GM18505 (cell line): Measurements from ENCODE around the gene LCE2B.

Experiments used
- ATAC-seq: cut with Tn5 transposase; IDR thresholded peaks from one replicate; pipeline ENCODE4 v1.9.1; 2021; ENCODE audit not compliant: unreplicated experiment
- POLR2A ChIP-seq: IDR thresholded peaks from 4 replicates; pipeline ENCODE4 v1.6.1; 2011; ENCODE audit warnings: borderline replicate concordance; ENCODE audit not compliant: insufficient read depth, insufficient read length; ENCODE audit errors: extremely low read depth

The LCE2B gene

DNA sequence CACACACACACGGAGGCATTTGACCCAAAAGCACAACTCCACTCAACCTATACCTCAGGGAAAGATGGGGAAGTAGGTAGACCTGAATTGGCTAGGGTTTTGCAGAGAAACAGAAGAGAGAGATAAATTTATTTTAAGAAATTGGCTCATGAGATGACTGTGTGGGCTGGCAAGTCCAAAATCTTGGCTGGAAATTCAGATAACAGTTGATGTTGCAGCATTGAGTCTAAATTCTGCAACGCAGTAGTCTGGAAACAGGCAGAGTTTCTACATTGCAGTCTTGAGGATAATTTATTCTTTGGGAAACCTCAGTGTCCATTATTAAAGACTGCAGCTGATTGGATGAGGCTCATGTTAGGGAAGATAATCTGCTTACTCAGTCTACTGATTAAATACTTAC is 4.3 kb upstream of the LCE2B start:
- no peak for TF ChIP-seq POLR2A

DNA sequence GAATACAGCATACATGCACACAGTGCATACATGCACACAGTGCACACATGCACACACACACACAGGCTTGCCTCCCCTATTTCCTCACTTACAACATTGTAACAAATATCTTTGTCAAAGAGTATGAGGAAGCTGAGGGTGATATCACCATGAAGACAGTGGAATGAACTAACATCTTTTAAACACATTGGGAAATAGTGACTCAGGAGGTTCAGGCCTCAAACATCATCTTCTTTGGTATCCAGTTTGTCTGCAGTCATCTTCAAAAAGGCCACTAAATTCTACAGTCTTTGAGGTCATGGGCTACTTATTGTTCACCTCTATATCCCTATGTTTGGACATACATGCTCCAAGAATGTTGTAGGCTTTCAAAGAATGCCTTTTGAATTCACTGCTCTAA is 2.1 kb upstream of the LCE2B start:
- ATAC-seq: no peak
- no peak for TF ChIP-seq POLR2A

More for the DNA sequence above, 4.3 kb upstream of the LCE2B start:
- no peak for ATAC-seq

DNA sequence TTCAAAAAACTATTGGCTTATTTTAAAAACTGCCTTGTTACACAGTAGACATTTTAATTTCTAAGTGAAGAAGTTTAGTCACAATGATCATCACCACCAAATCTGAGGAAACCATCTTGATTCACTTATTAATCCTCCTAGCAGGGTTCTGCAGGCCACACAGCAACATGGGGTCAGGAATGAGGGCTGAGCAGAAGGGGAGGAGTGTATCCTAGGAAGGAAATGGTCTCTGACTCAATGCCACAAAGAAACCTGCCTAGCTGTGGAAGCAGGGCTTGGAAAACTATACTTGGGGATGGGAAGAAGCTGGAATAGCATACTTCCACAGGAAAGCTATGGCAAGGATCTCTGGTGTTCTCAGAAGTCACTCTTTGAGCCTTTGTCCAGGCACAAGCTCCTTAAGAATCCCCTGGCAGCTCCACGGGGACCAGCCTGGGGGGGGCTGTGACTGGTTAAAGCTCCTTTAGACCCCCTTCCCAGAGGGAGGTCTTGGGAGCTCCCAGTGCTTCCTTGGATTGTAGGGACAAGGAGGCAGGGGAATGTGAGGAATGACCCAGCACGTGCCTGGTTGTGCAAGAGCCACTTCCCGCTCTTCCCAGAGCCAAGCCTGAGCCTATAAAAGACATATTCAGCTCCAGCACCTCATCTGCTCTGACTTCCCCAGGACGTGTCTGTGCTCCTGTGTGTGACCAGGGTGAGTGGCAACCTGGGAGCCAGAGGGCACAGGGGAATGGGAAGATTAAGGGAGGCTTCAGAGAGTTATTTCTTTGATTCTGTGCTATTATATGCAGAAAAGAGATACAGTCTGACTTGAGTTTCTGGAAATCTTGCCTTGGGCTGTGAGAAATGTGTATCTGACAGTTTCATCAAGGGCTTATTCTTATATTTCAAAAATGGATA is 12.0 kb downstream of the LCE2B start, which contains the start of gene LCE2A:
Gene LCE2A (plus strand): TSS at position 645 of the 900 bp plus-strand sequence. CDS start 557 bp downstream, outside the sequence.
- ATAC-seq: no peak
- no peak for TF ChIP-seq POLR2A

DNA sequence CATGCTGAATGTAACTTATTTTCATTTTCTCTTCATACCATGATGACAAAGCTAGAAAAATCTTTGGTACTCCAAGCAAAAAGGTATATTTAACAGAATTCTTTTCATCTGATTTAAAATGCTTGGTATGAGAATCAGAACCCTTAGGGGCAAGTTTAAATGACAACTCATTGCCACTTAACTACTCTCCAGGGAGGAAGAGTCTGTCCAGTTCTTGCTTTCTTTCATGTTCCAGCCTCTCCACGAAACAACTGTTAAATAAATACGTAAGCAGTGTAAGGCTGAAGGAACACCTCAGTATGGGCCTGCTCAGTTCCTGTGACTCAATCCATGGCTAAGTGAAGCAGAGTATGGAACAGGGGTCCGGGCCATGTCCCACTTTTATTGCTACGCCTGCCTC is 13.8 kb downstream of the LCE2B start:
- no peak for TF ChIP-seq POLR2A
- ATAC-seq: no peak

DNA sequence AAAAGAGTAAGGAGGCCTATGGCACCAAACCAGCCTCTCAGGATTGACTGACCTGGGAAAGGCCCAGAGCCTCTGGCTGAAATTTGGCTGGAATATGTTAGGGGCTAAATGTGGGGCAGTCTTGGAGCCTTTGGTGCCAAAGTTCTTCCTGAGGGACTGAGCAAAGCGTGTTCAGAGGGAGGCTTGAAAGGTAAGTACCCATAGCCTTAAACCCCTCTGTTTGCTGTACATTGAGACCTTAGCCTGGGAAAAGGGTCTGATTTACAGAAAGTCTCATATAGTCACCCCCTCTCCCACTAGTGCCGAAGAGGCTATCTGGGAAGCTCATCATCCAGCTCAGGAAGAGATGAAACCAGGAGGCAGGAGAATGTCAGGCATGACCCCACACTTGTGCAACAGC is 21.9 kb downstream of the LCE2B start, which contains the start of gene LCE4A:
Gene LCE4A (plus strand): TSS at position 301 of the 400 bp plus-strand sequence. CDS start 916 bp downstream, outside the sequence.
- TF ChIP-seq POLR2A: no peak
- ATAC-seq: no peak

DNA sequence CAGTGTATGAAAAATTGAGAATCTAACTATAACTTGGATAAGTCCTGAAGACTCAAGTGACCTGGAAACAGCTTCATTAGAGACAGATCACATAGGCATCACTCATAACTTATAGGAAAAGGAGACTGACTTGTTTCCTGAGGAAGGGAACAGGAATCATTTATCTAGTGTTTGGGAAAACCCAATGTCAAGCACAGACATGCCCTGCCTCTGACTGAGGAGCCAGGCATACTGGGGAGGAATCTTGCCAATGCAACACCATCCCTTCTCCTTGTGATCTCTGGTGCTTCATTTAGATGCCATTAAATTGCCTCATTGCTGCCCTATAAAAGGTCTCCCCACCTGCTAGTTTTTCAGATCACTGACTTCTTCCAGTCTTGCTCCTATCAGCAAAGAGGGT is 32.3 kb downstream of the LCE2B start:
- TF ChIP-seq POLR2A: no peak
- no peak for ATAC-seq

DNA sequence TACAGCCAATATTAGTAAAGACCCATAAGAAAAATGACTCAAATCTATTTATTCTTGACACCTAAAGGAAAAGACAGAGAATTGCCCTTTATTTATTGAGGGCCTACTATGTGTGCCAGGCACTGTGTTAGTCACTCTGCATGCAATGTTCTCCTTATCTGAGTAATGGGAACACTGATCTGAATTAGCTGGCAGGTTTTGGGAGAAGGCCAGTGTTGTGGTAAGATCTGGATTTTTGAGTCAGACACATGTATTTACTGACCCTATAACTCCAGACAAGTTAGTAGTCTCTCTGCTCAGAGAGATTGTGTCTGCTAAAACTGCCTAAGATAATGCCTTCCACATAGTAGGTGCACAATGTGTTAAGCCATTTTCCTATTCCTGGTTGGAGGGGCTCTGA is 39.3 kb downstream of the LCE2B start:
- ATAC-seq: no peak
- no peak for TF ChIP-seq POLR2A

DNA sequence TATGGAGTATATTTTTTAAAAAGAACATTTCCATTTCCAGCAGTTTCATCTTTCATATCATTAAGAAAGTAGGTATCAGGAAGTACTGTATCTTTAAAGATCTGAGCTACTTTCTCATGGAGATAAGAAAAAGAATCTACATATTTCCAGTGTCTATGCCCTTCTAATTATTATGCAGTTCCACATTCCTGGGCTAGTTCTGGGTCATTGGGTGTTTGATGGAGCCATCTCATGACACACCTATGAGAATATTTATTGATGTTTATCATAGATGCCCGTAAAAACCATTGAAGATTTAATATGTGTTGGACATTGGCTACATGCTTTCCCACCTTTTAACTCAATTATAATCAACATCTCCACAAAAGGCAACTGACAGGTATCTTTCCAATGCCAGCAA is 43.1 kb downstream of the LCE2B start:
- TF ChIP-seq POLR2A: no peak
- no peak for ATAC-seq

DNA sequence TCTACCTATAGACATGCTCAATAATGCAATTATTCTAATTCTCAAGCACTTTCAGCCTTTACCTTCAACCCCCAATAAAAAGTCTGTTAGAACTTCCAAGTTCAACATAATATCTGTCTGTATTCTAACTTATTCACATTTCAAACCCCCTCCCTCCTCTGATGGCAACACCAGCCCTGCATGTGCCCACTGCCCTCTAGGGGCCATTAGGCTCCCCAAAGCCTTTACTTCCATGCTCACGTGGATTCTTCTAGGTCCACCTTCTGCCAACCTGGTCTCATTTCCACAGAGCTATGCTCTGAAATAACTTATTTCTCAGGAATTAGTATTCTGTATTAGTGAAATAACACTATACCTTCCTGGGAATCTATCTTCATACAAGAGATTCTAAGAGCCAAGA is 49.7 kb downstream of the LCE2B start:
- no peak for ATAC-seq
- TF ChIP-seq POLR2A: no peak
